GM08714 (cell line): ENCODE measurements around the gene ALKBH2.

Experiments used
- H3K4me3 ChIP-seq: fragments of 200-500 bp; sonication (Bioruptor generic); 2 replicates; pipeline ENCODE4 v1.5.1; 2014; ENCODE audit warnings: mild to moderate bottlenecking, low read length, inconsistent platforms
- ZNF274 ChIP-seq: IDR thresholded peaks from 2 replicates; pipeline ENCODE4 v1.6.1; 2012; ENCODE audit warnings: mild to moderate bottlenecking, low read depth, low read length

The ALKBH2 gene

GRCh38 chr12:109044241-109044640, 49.0 kb downstream of the ALKBH2 start:
- TF ChIP-seq ZNF274 = no peak
- H3K4me3 ChIP-seq = no peak overlapping the region
